ENCODE measurements around the gene KRTAP9-6.
"Not testable (repeated sequence)": the region's sequence is repeated elsewhere in the genome, so short reads cannot be mapped to it uniquely, and the experiment has no call there.

The KRTAP9-6 gene, protein sequence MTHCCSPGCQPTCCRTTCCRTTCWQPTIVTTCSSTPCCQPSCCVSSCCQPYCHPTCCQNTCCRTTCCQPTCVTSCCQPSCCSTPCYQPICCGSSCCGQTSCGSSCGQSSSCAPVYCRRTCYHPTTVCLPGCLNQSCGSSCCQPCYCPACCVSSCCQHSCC

GRCh38 chr17:41265078-41265477, at the start of gene KRTAP9-6:
Gene KRTAP9-6 (plus strand): TSS chr17:41265378. CDS start chr17:41265378, 0 bp downstream.
- DNase-seq = no peak

DNA sequence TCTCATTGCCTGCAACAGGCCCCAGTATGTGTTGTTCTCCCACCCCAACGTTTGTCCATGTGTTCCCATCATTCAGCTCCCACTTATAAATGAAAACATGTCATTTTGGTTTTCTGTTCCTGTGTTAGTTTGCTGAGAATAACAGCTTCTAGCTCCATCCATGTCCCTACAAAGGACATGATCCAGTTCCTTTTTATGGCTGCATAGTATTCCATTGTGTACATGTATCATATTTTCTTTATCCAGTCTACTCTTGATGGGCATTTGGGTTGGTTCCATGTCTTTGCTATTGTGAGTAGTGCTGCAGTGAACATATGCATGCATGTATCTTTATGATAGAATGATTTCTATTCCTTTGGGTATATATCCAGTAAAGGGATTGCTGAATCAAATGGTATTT, 49.5 kb upstream of the KRTAP9-6 start:
- no peak for DNase-seq

GRCh38 chr17:41223821-41224220, 41.4 kb upstream of the KRTAP9-6 start:
- no peak for DNase-seq

GRCh38 chr17:41226051-41226450, 39.1 kb upstream of the KRTAP9-6 start:
- DNase-seq = no peak

GRCh38 chr17:41226598-41227095, 38.5 kb upstream of the KRTAP9-6 start, which contains the start of gene KRTAP9-2:
Gene KRTAP9-2 (plus strand): TSS chr17:41226648. CDS start chr17:41226655, 7 bp downstream.
- DNase-seq = not testable (repeated sequence)

DNA sequence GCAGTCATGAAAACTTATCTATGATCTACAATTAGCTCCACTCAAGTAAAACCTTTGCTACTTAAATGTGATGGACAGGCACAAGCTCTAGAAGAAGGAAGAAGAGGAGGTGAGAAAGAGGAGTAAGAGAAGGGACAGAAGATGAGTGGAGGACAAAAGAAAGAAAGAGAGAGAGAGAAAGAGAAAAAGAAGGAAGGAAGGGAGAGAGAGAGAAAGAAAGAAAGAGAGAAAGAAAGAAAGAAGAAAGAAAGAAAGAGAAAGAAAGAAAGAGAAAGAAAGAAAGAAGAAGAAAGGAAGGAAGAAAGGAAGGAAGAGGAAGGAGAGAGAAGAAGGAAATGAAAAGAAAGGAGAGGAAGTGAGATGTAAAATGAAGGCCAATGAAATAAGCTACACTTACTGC, 35.1 kb upstream of the KRTAP9-6 start:
- no peak for DNase-seq

DNA sequence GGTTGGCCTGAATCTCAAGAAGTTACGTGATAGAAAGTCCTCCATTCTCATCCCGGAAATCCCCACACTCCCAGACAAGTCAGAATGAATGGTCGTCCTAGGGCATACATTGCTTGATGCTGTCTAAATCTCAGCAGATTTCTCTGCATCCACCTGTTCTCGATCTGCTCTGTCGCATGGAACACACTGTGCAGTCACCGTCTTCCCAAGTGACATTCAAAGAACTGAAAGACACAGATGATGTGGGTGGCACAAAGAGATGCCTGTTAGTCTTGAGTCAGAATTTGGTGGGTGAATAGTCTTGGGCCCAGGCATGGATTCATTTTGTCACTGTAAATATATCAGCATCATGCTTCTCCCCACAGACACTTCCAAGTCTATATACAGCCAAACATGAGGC, 33.4 kb upstream of the KRTAP9-6 start:
- DNase-seq = no peak

GRCh38 chr17:41232399-41233105, 32.6 kb upstream of the KRTAP9-6 start, which contains the start of gene KRTAP9-3:
Gene KRTAP9-3 (plus strand): TSS chr17:41232449. CDS start chr17:41232502, 53 bp downstream.
- DNase-seq = not testable (repeated sequence)

- DNase-seq = not testable (repeated sequence)
Observed at GRCh38 chr17:41237116-41237515, 28.1 kb upstream of the KRTAP9-6 start.

DNA sequence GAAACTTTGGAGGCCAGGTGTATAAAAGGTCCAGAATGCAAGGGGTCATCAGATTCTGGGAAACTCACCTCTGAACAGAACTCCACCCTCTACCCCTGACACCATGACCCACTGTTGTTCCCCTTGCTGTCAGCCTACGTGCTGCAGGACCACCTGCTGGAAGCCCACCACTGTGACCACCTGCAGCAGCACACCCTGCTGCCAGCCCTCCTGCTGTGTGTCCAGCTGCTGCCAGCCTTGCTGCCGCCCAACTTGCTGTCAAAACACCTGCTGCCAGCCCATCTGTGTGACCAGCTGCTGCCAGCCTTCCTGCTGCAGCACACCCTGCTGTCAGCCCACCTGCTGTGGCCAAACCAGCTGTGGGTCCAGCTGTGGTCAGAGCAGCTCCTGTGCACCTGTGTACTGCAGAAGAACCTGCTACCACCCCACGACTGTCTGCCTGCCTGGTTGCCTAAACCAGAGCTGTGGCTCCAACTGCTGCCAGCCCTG, 27.2 kb upstream of the KRTAP9-6 start, which contains the start of gene KRTAP9-8:
Gene KRTAP9-8 (plus strand): TSS at position 51 of the 489 bp plus-strand sequence. CDS start 53 bp downstream, at position 104.
- DNase-seq = not testable (repeated sequence)

GRCh38 chr17:41246995-41247787, 18.0 kb upstream of the KRTAP9-6 start:
- DNase-seq = not testable (repeated sequence)

GRCh38 chr17:41249637-41250240, 15.4 kb upstream of the KRTAP9-6 start, which contains the start of gene KRTAP9-4:
Gene KRTAP9-4 (plus strand): TSS chr17:41249687. CDS start chr17:41249721, 34 bp downstream.
- DNase-seq = not testable (repeated sequence)

- DNase-seq = no peak
Observed at GRCh38 chr17:41251261-41251660, 13.9 kb upstream of the KRTAP9-6 start.

- DNase-seq = no peak
Observed at GRCh38 chr17:41254861-41255260, 10.3 kb upstream of the KRTAP9-6 start.

- DNase-seq = not testable (repeated sequence)
Observed at GRCh38 chr17:41255381-41256290, 9.5 kb upstream of the KRTAP9-6 start, which contains the start of gene KRTAP9-9. Gene KRTAP9-9 (plus strand): TSS chr17:41255384.

- no peak for DNase-seq
Observed at GRCh38 chr17:41256291-41256685, 8.9 kb upstream of the KRTAP9-6 start.

DNA sequence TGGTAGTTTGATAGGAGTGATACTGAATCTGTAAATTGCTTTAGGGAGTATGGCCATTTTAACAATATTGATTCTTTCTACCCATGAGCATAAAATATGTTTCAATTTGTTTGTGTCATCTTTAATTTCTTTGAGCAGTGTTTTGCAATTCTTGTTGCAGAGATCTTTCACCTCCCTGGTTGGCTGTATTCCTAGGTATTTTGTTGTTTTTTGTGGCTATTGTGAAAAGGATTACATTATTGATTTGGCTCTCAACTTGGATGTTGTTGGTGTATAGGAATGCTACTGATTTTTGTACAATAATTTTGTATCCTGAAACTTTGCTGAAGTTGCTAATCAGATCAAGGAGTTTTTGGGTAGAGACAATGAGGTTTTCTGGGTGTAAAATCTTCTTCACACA, 6.8 kb upstream of the KRTAP9-6 start:
- DNase-seq = no peak

- DNase-seq = no peak
Observed at GRCh38 chr17:41263212-41263611, 2.0 kb upstream of the KRTAP9-6 start.

- no peak for DNase-seq
Observed at GRCh38 chr17:41264599-41264998, 579 bp upstream of the KRTAP9-6 start.

GRCh38 chr17:41267711-41268110, 2.5 kb downstream of the KRTAP9-6 start:
- no peak for DNase-seq

- DNase-seq = not testable (repeated sequence)
Observed at GRCh38 chr17:41271323-41271722, 6.1 kb downstream of the KRTAP9-6 start.
